Measurements from ENCODE around the gene M6PR. TPM values are rescaled to one million over a fixed set of nuclear protein-coding genes. Genes with fewer than 3 reads are reported as not detected.

The M6PR gene
- polyA plus RNA-seq, 3 donors from 2014 or later = 285 to 435 (median 395) TPM

- no peaks in the 10 kb centered on the region for H3K27me3 Mint-ChIP-seq (ENCODE audit: low read depth in 3 of 3)
- H3K27ac Mint-ChIP-seq = peak overlapping the region; percentile 42 to 85 (median 72)
- no peak for DNase-seq
- H3K9me3 Mint-ChIP-seq = peaks cover 7 to 18% (median 14%) of the 10 kb centered on the region in 6 donors
- H3K36me3 Mint-ChIP-seq = peaks cover 4 to 15% (median 13%) of the 10 kb centered on the region in 3 donors
- H3K4me3 Mint-ChIP-seq = no peak overlapping the region
- peaks cover 14 to 32% of the 10 kb centered on the region in 2 donors for H3K4me1 Mint-ChIP-seq
These were observed 20.5 kb upstream of the M6PR start for GRCh38 chr12:8969861-8970411.

DNA sequence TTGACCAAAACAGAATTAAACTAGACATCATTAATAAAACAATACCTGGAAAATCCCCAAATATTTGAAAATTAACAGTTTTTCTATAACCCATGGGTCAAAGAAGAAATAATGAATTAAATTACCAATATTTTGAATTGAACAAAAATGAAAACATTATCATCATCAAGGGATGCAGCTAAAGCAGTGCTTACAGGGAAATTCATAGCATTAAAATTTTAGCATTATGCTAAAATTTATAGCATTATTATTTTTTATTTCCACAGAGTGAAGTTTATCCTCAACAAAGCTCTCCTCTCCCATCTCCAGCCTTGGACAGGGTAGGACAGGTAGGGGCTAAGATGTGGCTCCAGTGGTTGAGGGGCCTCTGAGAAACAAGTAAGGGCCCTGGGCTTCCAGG is 19.3 kb upstream of the M6PR start:
- Mint-ChIP-seq H3K27me3 (ENCODE audit: low read depth in 3 of 3) (no peaks in the 10 kb centered on the region), H3K4me3 (no peak overlapping the region), H3K27ac (no peak overlapping the region), H3K4me1 (peaks cover 23 to 44% of the 10 kb centered on the region in 2 donors), H3K9me3 (peaks cover 9 to 25% (median 16%) of the 10 kb centered on the region in 6 donors), H3K36me3 (peaks cover 4 to 21% (median 17%) of the 10 kb centered on the region in 3 donors)
- no peak for DNase-seq

- Mint-ChIP-seq H3K27me3 (ENCODE audit: low read depth in 3 of 3) (peaks cover 0 to 2% (median 0%) of the 10 kb centered on the region in 3 donors), H3K36me3 (peaks cover 15 to 43% (median 29%) of the 10 kb centered on the region in 3 donors), H3K4me3 (peak overlapping the region in 1 of 5 donors; percentile 6), H3K9me3 (peaks cover 0 to 9% (median 1%) of the 10 kb centered on the region in 6 donors), H3K27ac (peak overlapping the region in 5 of 6 donors; percentile 1 to 79 (median 24)), H3K4me1 (peaks cover 60 to 90% of the 10 kb centered on the region in 2 donors)
- DNase-seq = no peak
These were observed 10.7 kb upstream of the M6PR start for GRCh38 chr12:8960176-8960575.

- Mint-ChIP-seq H3K4me1 (peaks cover 70 to 90% of the 10 kb centered on the region in 2 donors), H3K27ac (peak overlapping the region in 5 of 6 donors; percentile 0 to 72 (median 40)), H3K9me3 (peaks cover 0 to 5% (median 0%) of the 10 kb centered on the region in 6 donors), H3K27me3 (ENCODE audit: low read depth in 3 of 3) (peaks cover 0 to 2% (median 2%) of the 10 kb centered on the region in 3 donors), H3K4me3 (no peak overlapping the region), H3K36me3 (peaks cover 15 to 32% (median 23%) of the 10 kb centered on the region in 3 donors)
- DNase-seq = no peak
These were observed 8.6 kb upstream of the M6PR start for GRCh38 chr12:8958066-8958465.

GRCh38 chr12:8957561-8957960 is 8.1 kb upstream of the M6PR start:
- Mint-ChIP-seq H3K27me3 (ENCODE audit: low read depth in 3 of 3) (peaks cover 0 to 2% (median 2%) of the 10 kb centered on the region in 3 donors), H3K36me3 (peaks cover 15 to 29% (median 26%) of the 10 kb centered on the region in 3 donors), H3K9me3 (peaks cover 0 to 5% (median 0%) of the 10 kb centered on the region in 6 donors), H3K27ac (peak overlapping the region; percentile 34 to 93 (median 82)), H3K4me3 (peak overlapping the region in 3 of 5 donors; percentile 18 to 29 (median 22)), H3K4me1 (peaks cover 75 to 90% of the 10 kb centered on the region in 2 donors)
- no peak for DNase-seq

- Mint-ChIP-seq H3K27ac (peak overlapping the region; percentile 34 to 93 (median 82)), H3K27me3 (ENCODE audit: low read depth in 3 of 3) (peaks cover 0 to 2% (median 2%) of the 10 kb centered on the region in 3 donors), H3K9me3 (peaks cover 0 to 5% (median 0%) of the 10 kb centered on the region in 6 donors), H3K36me3 (peaks cover 10 to 22% (median 22%) of the 10 kb centered on the region in 3 donors), H3K4me1 (peaks cover 81 to 90% of the 10 kb centered on the region in 2 donors), H3K4me3 (peak overlapping the region in 4 of 5 donors; percentile 17 to 56 (median 26))
- DNase-seq = no peak
These were observed 7.3 kb upstream of the M6PR start for GRCh38 chr12:8956772-8957171.

GRCh38 chr12:8956073-8956472 is 6.6 kb upstream of the M6PR start:
- peaks cover 10 to 22% (median 18%) of the 10 kb centered on the region in 3 donors for H3K36me3 Mint-ChIP-seq
- H3K27ac Mint-ChIP-seq = peak overlapping the region; percentile 10 to 92 (median 60)
- H3K9me3 Mint-ChIP-seq = peaks cover 0 to 5% (median 0%) of the 10 kb centered on the region in 6 donors
- H3K4me1 Mint-ChIP-seq = peaks cover 86 to 97% of the 10 kb centered on the region in 2 donors
- no peak for DNase-seq
- peak overlapping the region in 2 of 5 donors; percentile 23 to 36 for H3K4me3 Mint-ChIP-seq
- peaks cover 0 to 7% (median 2%) of the 10 kb centered on the region in 3 donors for H3K27me3 Mint-ChIP-seq (ENCODE audit: low read depth in 3 of 3)

GRCh38 chr12:8953773-8954402 is 4.4 kb upstream of the M6PR start:
- Mint-ChIP-seq H3K36me3 (peaks cover 0 to 11% (median 2%) of the 10 kb centered on the region in 3 donors), H3K27me3 (ENCODE audit: low read depth in 3 of 3) (peaks cover 0 to 16% (median 2%) of the 10 kb centered on the region in 3 donors), H3K9me3 (peaks cover 0 to 5% (median 0%) of the 10 kb centered on the region in 6 donors), H3K4me1 (peaks cover 81 to 87% of the 10 kb centered on the region in 2 donors), H3K4me3 (peak overlapping the region; percentile 66 to 97 (median 91)), H3K27ac (peak overlapping the region; percentile 89 to 98 (median 92))
- peak; percentile 55 to 68 (median 63) for DNase-seq

GRCh38 chr12:8951744-8952143 is 2.3 kb upstream of the M6PR start:
- Mint-ChIP-seq H3K4me1 (peaks cover 81 to 87% of the 10 kb centered on the region in 2 donors), H3K4me3 (peak overlapping the region; percentile 89 to 97 (median 92)), H3K27me3 (ENCODE audit: low read depth in 3 of 3) (peaks cover 0 to 18% (median 2%) of the 10 kb centered on the region in 3 donors), H3K36me3 (peaks cover 0 to 4% (median 0%) of the 10 kb centered on the region in 3 donors), H3K27ac (peak overlapping the region; percentile 89 to 98 (median 92)), H3K9me3 (peaks cover 0 to 5% (median 0%) of the 10 kb centered on the region in 6 donors)
- peak; percentile 64 to 68 (median 65) for DNase-seq

- H3K4me3 Mint-ChIP-seq = peak overlapping the region; percentile 89 to 97 (median 92)
- H3K36me3 Mint-ChIP-seq = peaks cover 0 to 5% (median 4%) of the 10 kb centered on the region in 3 donors
- peak overlapping the region; percentile 88 to 98 (median 92) for H3K27ac Mint-ChIP-seq
- H3K9me3 Mint-ChIP-seq = peaks cover 0 to 5% (median 0%) of the 10 kb centered on the region in 6 donors
- peaks cover 79 to 88% of the 10 kb centered on the region in 2 donors for H3K4me1 Mint-ChIP-seq
- H3K27me3 Mint-ChIP-seq (ENCODE audit: low read depth in 3 of 3) = peaks cover 0 to 18% (median 2%) of the 10 kb centered on the region in 3 donors
- peak; percentile 45 to 62 (median 49) for DNase-seq
These were observed 1.4 kb upstream of the M6PR start for GRCh38 chr12:8950702-8951478.

DNA sequence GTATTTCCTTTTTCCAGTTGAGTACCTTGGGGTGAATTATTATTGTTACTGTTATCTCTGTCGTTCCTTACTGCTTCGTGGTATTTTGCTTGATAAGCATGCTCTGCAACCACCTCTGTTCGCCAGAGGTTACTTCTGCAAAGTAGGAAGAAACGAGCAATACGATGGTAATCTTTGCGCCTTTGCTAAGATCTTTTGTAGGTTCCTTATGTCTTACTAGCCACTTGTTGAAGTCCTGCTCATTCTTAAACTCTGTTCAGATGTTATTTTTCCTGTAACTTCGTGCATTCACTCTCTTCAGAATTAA is 729 bp upstream of the M6PR start:
- Mint-ChIP-seq H3K4me1 (peaks cover 73 to 82% of the 10 kb centered on the region in 2 donors), H3K4me3 (peak overlapping the region; percentile 89 to 97 (median 92)), H3K36me3 (peaks cover 3 to 8% (median 4%) of the 10 kb centered on the region in 3 donors), H3K27ac (peak overlapping the region; percentile 88 to 98 (median 92)), H3K27me3 (ENCODE audit: low read depth in 3 of 3) (peaks cover 0 to 18% (median 2%) of the 10 kb centered on the region in 3 donors), H3K9me3 (peaks cover 0 to 5% (median 0%) of the 10 kb centered on the region in 6 donors)
- no peak for DNase-seq

DNA sequence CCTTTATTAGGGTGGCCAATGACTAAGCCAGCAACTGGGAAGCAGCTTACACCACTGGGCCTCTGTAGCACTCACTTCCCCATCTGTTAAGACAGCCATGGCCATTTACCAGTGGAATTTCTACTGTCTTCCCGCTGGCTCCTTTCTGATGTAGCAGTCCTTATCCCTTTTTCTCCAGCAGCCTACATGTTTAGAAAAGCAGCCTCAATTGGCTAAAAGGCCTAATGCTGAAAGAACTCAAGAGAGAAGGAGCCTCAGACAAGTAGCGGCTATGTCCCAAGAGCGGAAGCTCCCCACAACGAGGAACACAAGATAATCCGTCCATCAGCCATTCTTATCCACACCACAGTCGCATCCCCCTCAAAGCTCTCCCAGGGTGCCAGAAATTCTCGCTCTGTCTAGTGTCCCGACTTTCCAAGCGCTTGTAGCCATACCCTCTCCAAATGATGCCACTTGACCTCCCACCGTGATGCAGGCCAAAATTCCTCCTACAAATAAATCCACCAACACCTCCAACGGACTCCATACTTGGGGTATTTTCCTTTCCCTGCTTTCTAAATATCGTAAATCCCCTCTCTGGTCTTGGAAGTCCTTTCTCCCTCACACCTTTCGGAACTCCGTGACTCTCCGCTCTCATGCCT is 624 bp downstream of the M6PR start:
- Mint-ChIP-seq H3K4me1 (peaks cover 59 to 72% of the 10 kb centered on the region in 2 donors), H3K27ac (peak overlapping the region; percentile 88 to 98 (median 92)), H3K36me3 (peaks cover 4 to 9% (median 8%) of the 10 kb centered on the region in 3 donors), H3K27me3 (ENCODE audit: low read depth in 3 of 3) (peaks cover 0 to 18% (median 2%) of the 10 kb centered on the region in 3 donors), H3K4me3 (peak overlapping the region; percentile 89 to 97 (median 92)), H3K9me3 (peaks cover 0 to 3% (median 0%) of the 10 kb centered on the region in 6 donors)
- peak; percentile 15 to 24 (median 18) for DNase-seq

DNA sequence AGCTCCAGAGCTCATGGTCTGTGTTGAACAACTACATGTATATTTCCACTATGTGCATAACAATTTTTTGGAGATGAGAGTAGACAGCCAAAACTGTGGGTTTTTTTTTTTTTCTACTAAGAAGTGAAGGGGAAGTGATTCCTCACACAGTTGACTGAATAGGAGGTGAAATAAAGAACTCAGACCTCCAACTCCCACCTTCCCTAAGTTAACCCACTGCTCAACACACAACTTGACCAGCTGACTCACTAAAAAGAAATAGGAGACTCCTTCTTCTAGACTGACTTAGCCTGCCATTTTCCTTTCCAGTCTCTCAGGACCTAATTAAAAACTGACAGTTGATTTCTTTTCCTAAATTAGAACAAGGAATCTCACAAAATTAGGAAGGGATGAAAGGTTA is 1.7 kb downstream of the M6PR start:
- peak overlapping the region; percentile 38 to 98 (median 90) for H3K27ac Mint-ChIP-seq
- peaks cover 0 to 17% (median 12%) of the 10 kb centered on the region in 3 donors for H3K36me3 Mint-ChIP-seq
- no peaks in the 10 kb centered on the region for H3K9me3 Mint-ChIP-seq
- no peak for DNase-seq
- peaks cover 0 to 16% (median 2%) of the 10 kb centered on the region in 3 donors for H3K27me3 Mint-ChIP-seq (ENCODE audit: low read depth in 3 of 3)
- H3K4me1 Mint-ChIP-seq = peaks cover 48 to 68% of the 10 kb centered on the region in 2 donors
- H3K4me3 Mint-ChIP-seq = peak overlapping the region in 4 of 5 donors; percentile 2 to 97 (median 36)
